ENCODE data around the gene GBX2.

GRCh38 chr2:236162031-236162845, 5.9 kb downstream of the GBX2 start:
- no peak for TF ChIP-seq TARDBP (IDR thresholded peaks at IDR 0.05)
- TF ChIP-seq BHLHE40 (IDR thresholded peaks at IDR 0.05; ENCODE audit: borderline replicate concordance), result no peak
- no peak for TF ChIP-seq FOXK2 (IDR thresholded peaks at IDR 0.05)
- no peak for TF ChIP-seq PKNOX1 (IDR thresholded peaks at IDR 0.05)
- no peak for TF ChIP-seq CTBP1 (IDR thresholded peaks at IDR 0.05; ENCODE audit: borderline replicate concordance)
- no peak for TF ChIP-seq SUZ12 (IDR thresholded peaks at IDR 0.05)

Measured in HEK293T (cell line).